Measurements from ENCODE around the gene PRCD.

DNA sequence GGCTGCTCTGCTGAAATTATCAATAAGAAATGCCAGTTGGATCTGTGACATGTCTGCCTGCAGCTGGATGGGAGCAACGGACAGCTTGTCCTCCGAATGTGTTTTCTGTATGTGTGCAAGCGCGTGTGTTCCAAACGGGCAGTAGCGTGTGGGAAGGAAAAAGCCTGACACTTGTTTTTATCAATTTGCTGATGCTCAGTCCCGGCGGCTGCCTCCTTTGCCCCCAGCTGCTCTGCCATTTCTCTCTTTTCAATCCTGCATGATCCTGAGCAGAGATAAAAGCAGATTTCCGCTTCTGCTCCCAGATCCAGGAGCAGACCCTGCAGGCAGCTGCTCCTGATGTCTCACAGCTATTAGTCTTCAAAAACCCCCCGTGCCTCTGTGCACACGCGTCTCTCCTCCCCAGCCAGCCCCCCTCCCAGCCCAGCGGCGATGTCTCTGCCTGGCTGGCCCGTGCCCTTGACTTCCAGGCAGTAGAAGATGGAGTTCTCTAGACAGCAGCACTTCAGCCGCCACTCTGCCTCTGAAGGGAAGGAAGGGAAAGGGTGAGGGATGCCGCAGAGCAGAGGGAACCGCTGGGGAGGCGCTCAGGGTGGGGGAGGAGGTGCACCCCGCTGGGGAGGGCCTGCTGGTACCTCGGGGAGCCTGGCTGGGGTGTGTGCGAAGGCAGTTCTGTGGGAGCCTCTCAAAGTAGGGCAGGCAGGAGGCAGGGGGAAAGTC, 4.1 kb downstream of the PRCD start:
- TF ChIP-seq RAD21 (IDR thresholded peaks at IDR 0.05; ENCODE audit: low read length) (peak; percentile 39), EZH2phosphoT487 (IDR thresholded peaks at IDR 0.05; ENCODE audit: borderline replicate concordance, low read depth) (no peak)
- TF ChIP-seq, protein P1, sequence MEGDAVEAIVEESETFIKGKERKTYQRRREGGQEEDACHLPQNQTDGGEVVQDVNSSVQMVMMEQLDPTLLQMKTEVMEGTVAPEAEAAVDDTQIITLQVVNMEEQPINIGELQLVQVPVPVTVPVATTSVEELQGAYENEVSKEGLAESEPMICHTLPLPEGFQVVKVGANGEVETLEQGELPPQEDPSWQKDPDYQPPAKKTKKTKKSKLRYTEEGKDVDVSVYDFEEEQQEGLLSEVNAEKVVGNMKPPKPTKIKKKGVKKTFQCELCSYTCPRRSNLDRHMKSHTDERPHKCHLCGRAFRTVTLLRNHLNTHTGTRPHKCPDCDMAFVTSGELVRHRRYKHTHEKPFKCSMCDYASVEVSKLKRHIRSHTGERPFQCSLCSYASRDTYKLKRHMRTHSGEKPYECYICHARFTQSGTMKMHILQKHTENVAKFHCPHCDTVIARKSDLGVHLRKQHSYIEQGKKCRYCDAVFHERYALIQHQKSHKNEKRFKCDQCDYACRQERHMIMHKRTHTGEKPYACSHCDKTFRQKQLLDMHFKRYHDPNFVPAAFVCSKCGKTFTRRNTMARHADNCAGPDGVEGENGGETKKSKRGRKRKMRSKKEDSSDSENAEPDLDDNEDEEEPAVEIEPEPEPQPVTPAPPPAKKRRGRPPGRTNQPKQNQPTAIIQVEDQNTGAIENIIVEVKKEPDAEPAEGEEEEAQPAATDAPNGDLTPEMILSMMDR (IDR thresholded peaks at IDR 0.05): no peak

Measured in SK-N-SH (cell line).